Measurements from ENCODE around the gene CDC42BPA. TPM values are rescaled to one million over a fixed set of nuclear protein-coding genes. Genes with fewer than 3 reads are reported as not detected.

Gene CDC42BPA
- total RNA-seq, 1 experiment from 2014 or later, result 25.2 TPM

GRCh38 chr1:227077783-227078182 is 240.5 kb downstream of the CDC42BPA start:
- Mint-ChIP-seq H3K4me1 (peaks cover 4% of the 10 kb centered on the region), H3K27ac (no peak overlapping the region), H3K9me3 (peaks cover 3% of the 10 kb centered on the region), H3K4me3 (no peak overlapping the region), H3K27me3 (ENCODE audit: low read depth) (no peaks in the 10 kb centered on the region), H3K36me3 (peaks cover 3% of the 10 kb centered on the region)
- ChIA-PET CTCF (no interaction called here), POLR2A (no interaction called here)
- TF ChIP-seq MYBL2 (CRISPR knock-in tag; IDR thresholded peaks at IDR 0.05) (no peak), TEAD4 (CRISPR knock-in tag; IDR thresholded peaks at IDR 0.05) (no peak), JUN (CRISPR knock-in tag; IDR thresholded peaks at IDR 0.05) (no peak), E2F5 (CRISPR knock-in tag; IDR thresholded peaks at IDR 0.05) (no peak), TEAD1 (CRISPR knock-in tag; IDR thresholded peaks at IDR 0.05) (no peak), ZNF232 (CRISPR knock-in tag; IDR thresholded peaks at IDR 0.05) (no peak), E2F1 (CRISPR knock-in tag; IDR thresholded peaks at IDR 0.05) (no peak), AFF4 (CRISPR knock-in tag; IDR thresholded peaks at IDR 0.05; ENCODE audit: borderline replicate concordance) (no peak), SMAD3 (CRISPR knock-in tag; IDR thresholded peaks at IDR 0.05; ENCODE audit: borderline replicate concordance) (no peak), ZMAT4 (CRISPR knock-in tag; IDR thresholded peaks at IDR 0.05) (no peak), ZNF423 (CRISPR knock-in tag; IDR thresholded peaks at IDR 0.05) (no peak), ESRRA (CRISPR knock-in tag; IDR thresholded peaks at IDR 0.05; ENCODE audit: borderline replicate concordance) (no peak), IRF1 (CRISPR knock-in tag; IDR thresholded peaks at IDR 0.05) (no peak), FOXP4 (CRISPR knock-in tag; IDR thresholded peaks at IDR 0.05) (no peak)
- no peak for ATAC-seq
- no peak for DNase-seq (ENCODE audit: low spot score)

- CTCF ChIA-PET, result no interaction called here
- no peaks in the 10 kb centered on the region for H3K9me3 Mint-ChIP-seq
- no peak overlapping the region for H3K27ac Mint-ChIP-seq
- POLR2A ChIA-PET, result no interaction called here
- no peaks in the 10 kb centered on the region for H3K27me3 Mint-ChIP-seq (ENCODE audit: low read depth)
- DNase-seq (ENCODE audit: low spot score), result no peak
- ATAC-seq, result no peak
- peaks cover 12% of the 10 kb centered on the region for H3K4me1 Mint-ChIP-seq
- no peaks in the 10 kb centered on the region for H3K36me3 Mint-ChIP-seq
- no peak overlapping the region for H3K4me3 Mint-ChIP-seq
- TF ChIP-seq ATF6 (CRISPR knock-in tag; IDR thresholded peaks at IDR 0.05) (no peak), RELA (CRISPR knock-in tag; IDR thresholded peaks at IDR 0.05; ENCODE audit: borderline replicate concordance) (no peak), NFE2L1 (CRISPR knock-in tag; IDR thresholded peaks at IDR 0.05) (no peak), TEAD1 (CRISPR knock-in tag; IDR thresholded peaks at IDR 0.05) (no peak), CBFB (CRISPR knock-in tag; IDR thresholded peaks at IDR 0.05; ENCODE audit: low read depth) (no peak), PRDM15 (CRISPR knock-in tag; IDR thresholded peaks at IDR 0.05) (no peak), ELF4 (CRISPR knock-in tag; IDR thresholded peaks at IDR 0.05; ENCODE audit: low read depth) (no peak), NR3C1 (CRISPR knock-in tag; conservative IDR thresholded peaks at IDR 0.05; ENCODE audit: low read depth) (no peak), NFATC4 (CRISPR knock-in tag; IDR thresholded peaks at IDR 0.05) (no peak)
Measured at GRCh38 chr1:227073786-227074185, 244.5 kb downstream of the CDC42BPA start.
